Stimulated activated CD4-positive, alpha-beta T cell treated with anti-CD3 and anti-CD28 coated beads, Interleukin-2, amount 100 ng/mL, for 24 hours (primary cell): ENCODE data around the gene PHACTR1.
"Not testable (repeated sequence)": the region's sequence is repeated elsewhere in the genome, so short reads cannot be mapped to it uniquely, and the experiment has no call there.

Experiments used
- DNase-seq, 2 donors: peaks; one replicate each; pipeline ENCODE4 v3.0.0-alpha.2; 2020

Gene PHACTR1

DNA sequence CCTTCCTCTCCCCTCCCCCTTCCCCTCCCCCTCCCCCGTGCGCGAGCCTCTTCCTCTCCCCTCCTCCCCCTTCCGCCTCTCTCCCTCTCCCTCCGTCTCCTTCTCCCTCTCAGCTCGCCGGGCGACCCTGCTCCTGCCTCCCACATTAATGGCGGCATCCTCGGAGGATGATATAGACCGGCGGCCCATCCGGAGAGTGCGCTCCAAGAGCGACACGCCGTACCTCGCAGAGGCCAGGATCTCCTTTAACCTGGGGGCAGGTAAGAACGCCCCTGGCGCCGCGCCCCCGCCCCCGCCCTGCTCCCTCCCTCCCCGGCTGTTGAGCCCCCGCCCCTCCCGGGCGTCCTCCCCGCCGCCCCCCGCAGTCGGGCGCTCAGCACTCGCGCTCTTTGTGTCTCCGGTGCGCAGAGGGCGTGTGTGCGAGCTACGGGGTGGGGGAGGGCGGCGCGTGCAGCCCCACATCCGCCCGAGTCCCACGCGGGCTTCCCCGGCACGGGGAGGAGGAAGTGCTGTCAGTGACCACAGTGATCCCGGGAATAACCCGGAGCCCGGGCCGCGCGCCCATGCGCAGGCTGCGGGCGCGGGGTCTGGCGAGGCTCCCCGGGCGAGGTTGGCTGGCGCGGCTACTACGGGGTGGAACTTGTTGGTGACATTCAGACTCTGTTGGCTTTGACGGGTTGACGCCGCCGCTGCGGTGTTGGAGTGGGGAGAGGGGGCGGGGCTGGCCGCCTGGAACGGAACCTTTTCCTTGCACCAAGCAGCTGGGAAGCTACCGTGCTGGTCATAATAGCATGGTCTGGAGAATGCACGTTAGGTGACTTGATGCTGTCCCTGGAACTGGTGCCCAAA lies 33.2 kb downstream of the PHACTR1 start:
- peak in 1 of 2 donors; percentile 1 for DNase-seq

GRCh38 chr6:12750416-12750815 lies 33.8 kb downstream of the PHACTR1 start:
- no peak for DNase-seq

DNA sequence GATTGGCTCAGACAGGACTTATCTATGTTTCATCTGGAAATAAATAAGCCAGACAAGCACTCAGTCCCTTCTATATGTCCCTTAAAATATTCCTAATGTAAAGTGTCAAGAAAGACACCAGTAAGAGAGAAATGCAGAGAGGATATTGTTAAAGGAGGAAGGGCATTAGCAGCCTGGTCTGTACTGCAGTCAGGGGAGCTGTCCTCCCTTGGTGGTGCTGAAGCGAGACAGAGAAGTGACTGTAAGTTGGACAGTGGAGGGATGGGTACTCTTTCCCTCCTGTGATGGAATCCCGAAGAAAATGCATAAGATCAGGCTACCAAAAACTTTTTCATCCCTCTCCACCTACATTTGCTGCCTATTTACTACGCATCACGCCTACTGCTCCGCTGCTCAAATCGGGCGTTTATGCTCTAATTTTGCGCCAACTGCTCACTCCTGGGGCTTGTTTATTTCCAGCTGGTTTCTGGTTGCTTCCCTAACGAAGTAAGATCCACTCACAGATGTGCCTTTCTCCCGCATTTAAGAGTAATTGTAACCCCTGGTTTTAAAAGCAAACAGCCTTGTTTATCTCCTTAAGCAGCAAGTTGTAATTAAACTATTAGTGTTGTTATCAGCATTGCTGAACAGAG lies 35.2 kb downstream of the PHACTR1 start:
- DNase-seq, result peak; percentile 43 to 53

- no peak for DNase-seq
Measured at GRCh38 chr6:12753036-12753435, 36.5 kb downstream of the PHACTR1 start.

DNA sequence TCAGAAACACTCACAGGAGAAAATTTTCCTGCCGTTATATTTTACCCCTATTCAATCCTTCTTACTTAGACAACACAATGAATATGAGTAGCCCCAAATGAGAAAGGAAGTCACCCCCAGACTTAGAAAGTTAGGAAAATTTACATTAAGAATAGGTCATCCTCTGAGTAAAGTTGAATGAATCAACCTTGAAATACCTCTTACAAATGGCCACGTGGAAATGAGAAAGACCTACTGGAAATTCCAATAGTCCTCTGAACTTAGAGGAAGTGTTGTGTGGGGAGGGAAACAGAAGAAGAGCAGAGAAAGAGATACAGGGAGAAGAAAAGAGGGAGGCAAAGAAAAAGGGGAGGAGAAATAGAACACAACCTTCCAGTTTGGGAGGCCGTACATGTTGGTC lies 43.7 kb downstream of the PHACTR1 start:
- DNase-seq, result no peak

DNA sequence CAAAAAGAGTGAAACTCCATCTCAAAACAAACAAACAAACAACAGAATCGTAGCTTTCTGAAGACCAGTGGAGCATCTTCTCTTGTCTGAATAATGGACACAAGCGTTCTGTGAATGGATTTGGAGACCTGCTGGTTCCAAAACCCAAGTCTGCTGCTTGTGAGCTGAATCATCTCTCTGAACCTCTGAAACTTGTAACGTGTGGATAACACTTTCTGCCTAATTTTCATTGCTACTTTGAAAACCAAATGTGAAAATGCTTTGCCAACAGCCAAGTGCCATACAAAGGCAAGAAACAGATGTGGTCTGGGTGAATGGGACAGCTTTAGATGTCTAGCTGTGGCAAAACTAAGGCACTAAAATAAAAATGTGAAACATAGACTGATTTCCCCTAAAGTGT lies 44.3 kb downstream of the PHACTR1 start:
- no peak for DNase-seq

GRCh38 chr6:12761376-12762115 lies 45.0 kb downstream of the PHACTR1 start:
- no peak for DNase-seq

DNA sequence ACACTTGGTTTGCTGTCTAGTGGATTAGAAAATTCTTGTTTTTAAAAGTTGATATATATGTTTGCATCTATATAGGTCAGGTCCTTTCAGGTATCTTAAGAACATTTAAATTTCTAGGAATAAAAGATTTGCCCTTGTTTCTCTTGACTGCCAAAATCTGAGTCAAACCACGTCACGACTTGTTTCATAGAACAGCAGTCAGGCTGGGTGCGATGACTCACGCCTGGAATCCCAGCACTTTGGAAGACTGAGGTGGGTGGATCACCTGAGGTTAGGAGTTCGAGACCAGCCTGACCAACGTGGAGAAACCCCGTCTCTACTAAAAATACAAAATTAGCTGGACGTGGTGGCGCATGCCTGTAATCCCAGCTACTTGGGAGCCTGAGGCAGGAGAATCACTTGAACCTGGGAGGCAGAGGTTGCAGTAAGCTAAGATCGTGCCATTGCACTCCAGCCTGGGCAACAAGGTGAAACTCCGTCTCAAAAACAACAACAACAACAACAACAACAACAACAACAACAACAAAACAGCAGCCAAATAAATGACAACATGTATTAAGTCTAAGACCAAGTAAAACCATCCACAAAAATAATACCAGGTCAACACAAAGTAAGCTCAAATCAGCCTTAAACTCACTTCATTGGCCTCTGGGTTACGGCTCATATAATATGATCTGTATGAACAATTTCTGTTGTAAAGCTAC lies 46.3 kb downstream of the PHACTR1 start:
- not testable (repeated sequence) for DNase-seq

DNA sequence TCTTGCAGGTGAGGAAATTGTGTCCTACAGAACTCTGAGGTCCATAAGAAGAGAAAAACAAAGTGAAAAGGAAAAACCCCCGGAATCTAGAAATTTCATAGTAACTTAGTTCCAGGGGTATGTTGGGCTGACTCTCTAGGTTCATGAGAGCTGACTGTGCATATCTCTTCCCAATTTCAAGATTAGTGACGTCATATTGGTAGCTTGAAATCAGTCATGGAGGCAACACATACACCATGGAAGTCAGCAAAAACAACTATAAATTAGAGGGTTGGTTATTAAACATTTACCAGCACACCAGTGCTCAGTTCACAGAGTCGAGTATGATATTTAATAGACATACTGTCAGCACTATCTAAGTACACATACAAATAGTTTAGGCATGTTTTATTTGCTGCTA lies 49.8 kb downstream of the PHACTR1 start:
- DNase-seq, result no peak

DNA sequence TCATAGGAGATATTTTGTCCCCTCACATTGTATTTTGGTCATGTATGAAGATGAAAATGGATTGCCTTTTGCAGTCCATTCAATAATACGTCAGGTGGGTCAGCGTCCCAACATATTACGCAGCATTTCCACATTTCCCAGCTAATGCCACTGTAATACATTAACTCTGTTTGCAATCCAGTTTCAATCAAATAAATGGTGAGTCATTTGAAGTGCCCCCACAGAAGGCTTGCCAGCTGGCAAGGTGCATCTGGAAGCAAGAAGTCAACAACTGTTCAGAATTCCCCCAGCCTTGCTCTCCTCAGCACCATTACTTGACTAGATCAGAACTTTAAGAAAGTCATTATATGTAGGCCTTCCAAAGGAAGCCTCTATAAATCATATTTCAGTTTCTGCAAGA lies 50.4 kb downstream of the PHACTR1 start:
- DNase-seq, result no peak

DNA sequence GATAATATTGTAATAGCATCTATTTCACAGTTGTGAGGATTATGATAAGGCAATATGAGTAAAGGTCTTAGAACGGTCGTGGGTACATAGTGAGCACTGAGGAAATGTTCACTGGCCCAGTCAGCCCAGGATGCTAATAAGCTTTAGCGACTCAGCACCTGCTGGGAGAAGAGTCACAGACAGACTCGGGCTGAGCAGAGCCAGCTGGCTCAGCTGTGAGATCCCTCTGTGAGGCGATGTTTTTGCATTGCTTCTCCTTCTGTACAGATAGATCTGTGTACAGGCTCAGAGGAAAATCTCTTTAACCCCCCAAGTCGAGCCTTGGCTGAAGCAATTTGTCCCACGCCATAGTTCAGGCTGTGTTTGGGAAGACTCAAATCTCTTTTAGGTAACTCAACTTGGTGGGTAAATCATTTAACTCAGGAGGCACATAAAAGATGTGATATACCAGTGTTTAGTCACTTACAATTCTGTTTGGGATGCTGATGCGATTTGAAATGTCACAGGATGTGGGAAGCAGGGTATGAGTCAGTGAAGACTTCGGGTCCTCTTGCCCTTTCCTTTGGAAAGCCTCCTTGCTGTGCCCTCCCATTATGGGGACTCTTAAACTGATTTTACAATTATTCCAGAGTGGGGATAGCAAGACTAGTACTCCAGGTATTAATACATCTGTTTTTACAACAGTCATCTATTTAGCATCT lies 53.1 kb downstream of the PHACTR1 start:
- no peak for DNase-seq

GRCh38 chr6:12772416-12772815 lies 55.8 kb downstream of the PHACTR1 start:
- no peak for DNase-seq

DNA sequence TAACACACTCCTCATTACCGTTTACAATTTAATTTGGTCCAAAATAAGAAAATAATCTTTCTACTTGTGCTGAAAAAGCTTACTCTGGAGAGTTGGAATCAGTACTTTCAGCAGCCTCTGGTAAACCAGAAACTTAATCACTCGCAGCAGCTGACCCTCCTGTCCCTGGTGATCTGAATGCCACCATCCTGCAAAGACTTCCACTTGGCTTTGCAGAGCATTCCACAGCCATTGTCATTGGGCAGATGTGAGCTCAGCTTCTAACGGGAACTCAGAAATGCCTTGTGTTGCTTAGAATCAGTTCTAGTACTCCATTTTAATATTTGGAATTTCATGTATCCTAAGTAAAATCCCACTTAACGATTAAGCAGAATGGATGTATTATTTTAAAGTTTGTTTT lies 59.7 kb downstream of the PHACTR1 start:
- no peak for DNase-seq

DNA sequence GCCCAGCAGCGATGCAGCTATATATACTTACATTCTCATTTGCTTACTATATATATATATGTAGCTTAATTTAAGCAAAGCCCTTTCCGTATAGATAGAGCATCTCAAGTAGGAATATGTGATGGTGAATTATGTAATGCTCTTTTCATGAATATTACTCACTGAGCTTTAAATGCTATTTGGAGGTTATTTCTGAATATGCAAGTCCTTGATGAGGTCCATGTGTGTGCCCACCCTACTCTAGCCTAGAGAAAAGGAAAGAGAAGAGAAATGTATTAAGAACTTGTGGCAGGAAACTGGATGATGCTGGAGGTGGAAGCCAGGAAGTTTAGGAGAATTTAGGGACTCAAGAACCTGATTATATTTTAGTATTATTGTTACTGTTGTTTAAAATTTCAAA lies 63.2 kb downstream of the PHACTR1 start:
- no peak for DNase-seq

DNA sequence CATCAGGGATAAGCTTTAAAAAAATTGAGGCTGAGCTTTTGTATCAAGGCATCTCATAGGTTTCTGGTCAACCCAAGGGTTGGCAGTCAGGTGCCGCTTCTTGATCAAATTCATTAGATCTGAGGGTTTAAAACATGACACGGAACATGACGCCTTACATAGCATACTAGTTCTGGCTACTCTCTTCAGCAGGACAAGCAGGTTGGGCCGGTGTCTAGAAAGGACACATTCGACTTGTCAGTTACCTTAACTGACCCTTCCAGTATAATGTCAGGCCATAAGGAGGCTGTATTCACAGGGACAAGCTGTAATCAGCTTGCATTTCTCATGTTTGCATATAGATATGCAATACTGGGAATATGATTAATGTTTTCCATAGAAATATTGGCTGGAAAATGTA lies 65.6 kb downstream of the PHACTR1 start:
- no peak for DNase-seq

- no peak for DNase-seq
Measured at GRCh38 chr6:12785301-12785700, 68.7 kb downstream of the PHACTR1 start.

GRCh38 chr6:12785921-12786320 lies 69.4 kb downstream of the PHACTR1 start:
- DNase-seq, result no peak

DNA sequence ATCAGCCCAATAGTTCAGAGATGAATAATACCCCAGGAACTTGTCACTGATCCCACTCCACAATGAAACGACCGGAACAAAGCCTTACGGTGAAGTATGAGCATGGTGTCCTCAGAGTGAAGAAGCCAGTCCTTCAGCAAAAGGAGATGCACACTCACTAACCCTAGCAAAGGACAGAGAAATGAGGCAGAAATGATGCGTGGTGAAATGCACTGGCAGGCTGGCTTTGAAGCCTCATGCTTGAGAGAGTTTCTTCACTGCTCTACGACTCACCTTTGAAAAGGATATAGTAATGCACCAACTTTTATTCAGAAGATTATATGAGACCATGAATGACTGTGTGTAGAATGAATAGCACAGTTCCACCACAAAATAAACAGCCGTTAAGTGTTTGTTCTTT lies 74.8 kb downstream of the PHACTR1 start:
- no peak for DNase-seq

DNA sequence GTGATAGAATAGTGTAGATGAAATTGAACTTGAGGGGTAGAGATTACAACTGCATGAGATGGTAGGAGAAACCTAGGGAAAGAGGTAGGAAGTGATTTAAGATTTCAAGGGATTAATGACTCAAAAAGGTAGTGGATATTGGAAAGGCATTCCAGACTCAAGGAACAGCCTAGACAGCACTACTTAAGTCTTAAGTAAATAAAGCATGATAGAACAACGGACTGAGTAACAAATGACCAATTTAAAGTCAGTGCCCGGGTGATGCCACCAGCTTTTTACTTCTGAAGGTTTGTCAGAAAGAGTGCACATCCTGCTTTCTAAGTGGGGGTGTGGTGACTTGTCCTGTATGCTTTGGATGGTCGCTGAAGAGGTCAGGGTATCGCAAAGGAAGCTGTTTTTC lies 81.8 kb downstream of the PHACTR1 start:
- DNase-seq, result no peak

- no peak for DNase-seq
Measured at GRCh38 chr6:12800120-12800519, 83.6 kb downstream of the PHACTR1 start.

GRCh38 chr6:12801141-12801540 lies 84.6 kb downstream of the PHACTR1 start:
- DNase-seq, result no peak

- no peak for DNase-seq
Measured at GRCh38 chr6:12802440-12802839, 85.9 kb downstream of the PHACTR1 start.

DNA sequence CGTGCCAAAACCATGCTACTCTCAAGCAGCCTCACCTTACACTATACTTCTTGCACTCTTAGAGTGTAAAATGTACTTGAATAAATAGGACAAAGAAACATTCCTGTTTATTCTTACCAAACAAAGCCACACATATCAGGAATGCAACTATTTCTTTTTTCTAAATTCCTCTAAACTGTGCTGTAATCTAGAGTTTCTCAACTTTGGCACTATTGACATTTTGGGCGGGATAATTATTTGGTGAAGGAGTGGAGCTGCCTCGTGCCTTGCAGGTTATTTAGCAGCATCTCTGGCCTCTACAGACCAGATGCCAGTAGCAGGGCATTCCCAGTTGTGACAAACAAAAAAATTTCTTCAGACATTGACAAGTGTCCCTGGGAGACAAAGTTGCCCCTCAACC lies 86.9 kb downstream of the PHACTR1 start:
- DNase-seq, result no peak
